ENCODE results near the gene ARFGEF3. TPM values are rescaled to one million over a fixed set of nuclear protein-coding genes. Genes with fewer than 3 reads are reported as not detected.

Gene ARFGEF3
- total RNA-seq, 1 experiment from 2014 or later: 20.1 TPM

- ChIA-PET POLR2A (no interaction called here), CTCF (no interaction called here)
- Mint-ChIP-seq H3K9me3 (no peaks in the 10 kb centered on the region), H3K27me3 (ENCODE audit: low read depth) (no peaks in the 10 kb centered on the region), H3K4me1 (no peaks in the 10 kb centered on the region), H3K4me3 (no peak overlapping the region), H3K27ac (no peak overlapping the region), H3K36me3 (no peaks in the 10 kb centered on the region)
- no peak for ATAC-seq
- DNase-seq (ENCODE audit: low spot score): no peak
- TF ChIP-seq ZNF138 (CRISPR knock-in tag; conservative IDR thresholded peaks at IDR 0.05) (no peak), ZNF532 (CRISPR knock-in tag; IDR thresholded peaks at IDR 0.05; ENCODE audit: borderline replicate concordance) (no peak), E2F4 (CRISPR knock-in tag; IDR thresholded peaks at IDR 0.05; ENCODE audit: borderline replicate concordance, low read depth) (no peak), USF2 (CRISPR knock-in tag; IDR thresholded peaks at IDR 0.05) (no peak), ZNF281 (CRISPR knock-in tag; IDR thresholded peaks at IDR 0.05) (no peak), EMX1 (CRISPR knock-in tag; IDR thresholded peaks at IDR 0.05) (no peak), NR3C1 (CRISPR knock-in tag; conservative IDR thresholded peaks at IDR 0.05; ENCODE audit: low read depth) (no peak), ZNF219 (CRISPR knock-in tag; IDR thresholded peaks at IDR 0.05; ENCODE audit: borderline replicate concordance) (no peak), NFYB (CRISPR knock-in tag; conservative IDR thresholded peaks at IDR 0.05; ENCODE audit: low read depth) (no peak), NR2C2 (CRISPR knock-in tag; IDR thresholded peaks at IDR 0.05) (no peak), GRHL2 (CRISPR knock-in tag; IDR thresholded peaks at IDR 0.05; ENCODE audit: insufficient replicate concordance, severe bottlenecking) (no peak), NFATC4 (CRISPR knock-in tag; IDR thresholded peaks at IDR 0.05) (no peak), TEAD1 (CRISPR knock-in tag; IDR thresholded peaks at IDR 0.05) (no peak), ZNF416 (CRISPR knock-in tag; IDR thresholded peaks at IDR 0.05) (no peak), PREB (CRISPR knock-in tag; IDR thresholded peaks at IDR 0.05; ENCODE audit: borderline replicate concordance) (no peak), ZBTB43 (CRISPR knock-in tag; IDR thresholded peaks at IDR 0.05) (no peak), GTF2I (CRISPR knock-in tag; conservative IDR thresholded peaks at IDR 0.05) (no peak)
Observed at GRCh38 chr6:138248878-138249277, 87.1 kb downstream of the ARFGEF3 start.
